Sigmoid colon (tissue), 7 donors: ENCODE results near the gene GTF3C1. TPM values are rescaled to one million over a fixed set of nuclear protein-coding genes. Genes with fewer than 3 reads are reported as not detected.

Source experiments
- DNase-seq: peaks from one replicate; pipeline ENCODE4 v3.0.0-alpha.2; 2019
- H3K27ac ChIP-seq, 4 donors: fragments of 200-600 bp; sonication (generic); one replicate each; pipeline ENCODE4 v1.5.1; 2016 to 2019; ENCODE audit warnings: mild to moderate bottlenecking in 1 of 4
- H3K27me3 ChIP-seq, 3 donors: fragments of 200-600 bp; sonication (generic); one replicate each; pipeline ENCODE4 v1.5.1; 2019; ENCODE audit warnings: mild to moderate bottlenecking in 1 of 3
- H3K36me3 ChIP-seq, 4 donors: fragments of 200-600 bp; sonication (generic); one replicate each; pipeline ENCODE4 v1.5.1; 2016 to 2019
- H3K4me1 ChIP-seq, 4 donors: fragments of 200-600 bp; sonication (generic); one replicate each; pipeline ENCODE4 v1.5.1; 2017 to 2019
- H3K4me3 ChIP-seq, 4 donors: fragments of 200-600 bp; sonication (generic); one replicate each; pipeline ENCODE4 v1.5.1; 2017 to 2019; ENCODE audit warnings: mild to moderate bottlenecking in 2 of 4, moderate library complexity in 1 of 4
- H3K9me3 ChIP-seq, 4 donors: fragments of 200-600 bp in 3 of 4; sonication (generic) in 3 of 4; one replicate each; pipeline versions ENCODE4 v1.5.1 to v1.6.1; 2013 to 2019
- CTCF ChIP-seq, 4 experiments: fragments of 450-650 bp in 3 of 4; fragments of 200-600 bp in 1 of 4; IDR thresholded peaks; one replicate each; pipeline ENCODE4 v1.5.1; 2016 to 2019; ENCODE audit warnings: antibody characterized with exemption in 4 of 4, mild to moderate bottlenecking in 3 of 4, moderate library complexity in 2 of 4
- EP300 ChIP-seq, 4 donors: sonication (generic); formaldehyde crosslinking; IDR thresholded peaks; one replicate each; pipeline ENCODE4 v1.6.1; 2017; ENCODE audit warnings: antibody characterized with exemption in 4 of 4
- POLR2A ChIP-seq, 2 donors: fragments of 450-650 bp; IDR thresholded peaks; one replicate each; pipeline ENCODE4 v1.6.1; 2016; ENCODE audit warnings: antibody characterized with exemption in 2 of 2, mild to moderate bottlenecking in 2 of 2, moderate library complexity in 2 of 2
- POLR2AphosphoS5 ChIP-seq, 4 donors: sonication (generic); formaldehyde crosslinking; IDR thresholded peaks; one replicate each; pipeline ENCODE4 v1.6.1; 2017; ENCODE audit warnings: antibody characterized with exemption in 4 of 4
- WGBS, 2 donors: extraction: QIAGEN DNeasy Blood & Tissue Kit; methylation state at CpG; one replicate each; pipeline ENCODE4 v1.1.7; 2013; 5-methylcytosine and 5-hydroxymethylcytosine counted together
- intact Hi-C: fragments of 100-400 bp; cut with DNase I; formaldehyde crosslinking; loops from one replicate; pipeline ENCODE4 v1.15.1; 2023
- polyA plus RNA-seq, 3 donors: library from polyadenylated mRNA; stranded (reverse); fragments of 200-250 nt; gene quantifications; one replicate each; pipeline ENCODE4 v1.2.3, GENCODE V29; 2013
- total RNA-seq, 4 donors: library from RNA; depleted of rRNA; stranded (reverse); fragments of >200 nt; gene quantifications; one replicate each; pipeline ENCODE4 v1.1.0, GENCODE V29; 2016
- donor health status: healthy with polysubstance abuse.
- donor health status: Bipolar disorder and iron deficiency.
- donor health status: healthy.

GTF3C1 gene
- total and polyA plus RNA-seq, 7 donors: 9.0 to 74.2 (median 37.5) TPM

DNA sequence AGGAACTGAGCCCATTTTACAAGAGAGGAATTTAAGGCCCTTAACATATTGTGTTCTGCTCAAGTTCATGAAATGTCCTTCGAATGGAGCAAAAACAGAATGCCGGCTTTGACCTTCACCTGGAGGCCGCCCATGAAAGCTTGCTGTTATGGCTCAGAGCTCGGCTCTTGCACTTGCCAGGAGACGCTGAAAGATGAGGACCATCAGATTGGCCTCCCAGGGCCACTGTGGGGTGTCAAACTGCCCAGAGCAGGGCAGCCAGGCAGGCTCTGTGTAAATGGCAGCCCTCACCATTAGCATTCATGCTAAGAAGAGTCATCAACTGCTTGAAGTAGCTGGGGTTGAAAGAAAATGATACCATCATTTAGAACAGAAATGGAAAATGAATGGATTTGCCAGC lies 108.4 kb downstream of the GTF3C1 start:
- DNase-seq: peak; percentile 32
- Histone ChIP-seq H3K4me1 (no peaks in the 10 kb centered on the region), H3K4me3 (no peak overlapping the region), H3K36me3 (no peaks in the 10 kb centered on the region), H3K9me3 (peaks cover 0 to 14% (median 6%) of the 10 kb centered on the region in 4 donors), H3K27me3 (no peaks in the 10 kb centered on the region), H3K27ac (no peak overlapping the region)
- 71 to 84% methylated on average over 5 of the region's 5 CpGs for WGBS, 2 donors
- no peak for TF ChIP-seq EP300 (IDR thresholded peaks at IDR 0.05)
- no peak for TF ChIP-seq CTCF (IDR thresholded peaks at IDR 0.05)
- no peak for TF ChIP-seq POLR2A (IDR thresholded peaks at IDR 0.05)
- no peak for TF ChIP-seq POLR2AphosphoS5 (IDR thresholded peaks at IDR 0.05)
- intact Hi-C loops: no loop called here

DNA sequence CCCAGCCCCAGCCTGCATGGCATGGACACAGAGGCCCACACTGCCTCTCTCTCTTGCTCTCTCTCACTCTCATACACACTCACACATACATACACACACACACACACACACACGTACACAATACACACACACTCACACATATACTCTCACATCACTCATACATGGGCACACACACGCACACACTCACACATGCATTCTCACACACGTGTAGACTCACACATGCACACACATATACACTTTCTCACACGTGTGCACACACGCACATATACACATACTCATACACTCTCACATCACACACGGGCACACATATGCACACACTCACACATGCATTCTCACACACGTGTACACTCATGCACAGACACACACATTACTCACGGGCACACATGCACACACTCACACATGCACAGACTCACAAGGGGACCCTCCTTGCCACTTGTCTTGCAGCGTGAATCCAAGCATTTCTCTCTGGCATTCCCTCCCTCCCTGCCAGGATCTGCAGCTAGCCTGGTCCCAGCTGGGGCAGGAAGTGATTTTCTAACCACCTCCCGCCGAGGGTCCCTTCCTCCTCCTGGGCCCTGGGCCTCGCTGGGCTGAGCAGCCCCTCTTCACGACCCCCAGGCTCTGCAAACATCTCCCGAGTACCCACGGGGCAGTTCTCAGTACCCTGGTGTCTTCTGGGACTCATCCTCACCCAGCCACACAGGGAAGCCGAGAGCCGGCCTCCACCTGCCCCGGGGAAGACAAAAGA lies 110.3 kb downstream of the GTF3C1 start:
- DNase-seq: peak; percentile 29
- intact Hi-C loops: no loop called here

DNA sequence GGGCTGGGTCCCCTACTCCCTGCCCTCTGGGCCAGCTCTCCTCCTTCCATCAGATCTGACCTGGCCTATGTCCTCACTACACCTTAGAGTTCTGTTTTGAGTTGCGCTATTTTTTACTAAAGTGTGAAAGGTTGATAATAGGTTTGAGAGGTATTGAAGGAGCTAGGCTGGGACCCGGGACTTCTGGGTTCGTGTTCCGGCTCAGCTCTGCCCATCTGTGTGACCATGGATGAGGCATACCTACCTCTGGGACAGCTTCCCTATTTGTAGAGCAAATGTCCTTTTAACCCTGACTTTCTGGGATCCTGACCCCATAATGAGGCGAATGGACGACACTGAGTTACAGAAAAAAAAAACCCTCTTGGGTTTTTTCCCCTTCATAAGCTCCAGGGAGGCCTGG lies 111.8 kb downstream of the GTF3C1 start:
- no peak overlapping the region for H3K27ac ChIP-seq
- no peak overlapping the region for H3K4me3 ChIP-seq
- TF ChIP-seq POLR2A (IDR thresholded peaks at IDR 0.05): no peak
- TF ChIP-seq EP300 (IDR thresholded peaks at IDR 0.05): no peak
- TF ChIP-seq CTCF (IDR thresholded peaks at IDR 0.05): no peak
- no peak for TF ChIP-seq POLR2AphosphoS5 (IDR thresholded peaks at IDR 0.05)
- WGBS, 2 donors: 89% methylated on average over 6 of the region's 6 CpGs
- peaks cover 0 to 7% (median 0%) of the 10 kb centered on the region in 3 donors for H3K27me3 ChIP-seq
- no peaks in the 10 kb centered on the region for H3K9me3 ChIP-seq
- no peaks in the 10 kb centered on the region for H3K36me3 ChIP-seq
- peak; percentile 30 for DNase-seq
- H3K4me1 ChIP-seq: no peaks in the 10 kb centered on the region
- intact Hi-C loops: no loop called here

More for the DNA sequence above, 110.3 kb downstream of the GTF3C1 start:
- Histone ChIP-seq H3K4me1 (no peaks in the 10 kb centered on the region), H3K27ac (no peak overlapping the region), H3K9me3 (peaks cover 0 to 7% (median 2%) of the 10 kb centered on the region in 4 donors), H3K27me3 (no peaks in the 10 kb centered on the region), H3K36me3 (no peaks in the 10 kb centered on the region), H3K4me3 (no peak overlapping the region)
- no peak for TF ChIP-seq EP300 (IDR thresholded peaks at IDR 0.05)
- TF ChIP-seq CTCF (IDR thresholded peaks at IDR 0.05): no peak
- TF ChIP-seq POLR2AphosphoS5 (IDR thresholded peaks at IDR 0.05): no peak
- no peak for TF ChIP-seq POLR2A (IDR thresholded peaks at IDR 0.05)
- WGBS, 2 donors: 71 to 72% methylated on average over 18 of the region's 18 CpGs

DNA sequence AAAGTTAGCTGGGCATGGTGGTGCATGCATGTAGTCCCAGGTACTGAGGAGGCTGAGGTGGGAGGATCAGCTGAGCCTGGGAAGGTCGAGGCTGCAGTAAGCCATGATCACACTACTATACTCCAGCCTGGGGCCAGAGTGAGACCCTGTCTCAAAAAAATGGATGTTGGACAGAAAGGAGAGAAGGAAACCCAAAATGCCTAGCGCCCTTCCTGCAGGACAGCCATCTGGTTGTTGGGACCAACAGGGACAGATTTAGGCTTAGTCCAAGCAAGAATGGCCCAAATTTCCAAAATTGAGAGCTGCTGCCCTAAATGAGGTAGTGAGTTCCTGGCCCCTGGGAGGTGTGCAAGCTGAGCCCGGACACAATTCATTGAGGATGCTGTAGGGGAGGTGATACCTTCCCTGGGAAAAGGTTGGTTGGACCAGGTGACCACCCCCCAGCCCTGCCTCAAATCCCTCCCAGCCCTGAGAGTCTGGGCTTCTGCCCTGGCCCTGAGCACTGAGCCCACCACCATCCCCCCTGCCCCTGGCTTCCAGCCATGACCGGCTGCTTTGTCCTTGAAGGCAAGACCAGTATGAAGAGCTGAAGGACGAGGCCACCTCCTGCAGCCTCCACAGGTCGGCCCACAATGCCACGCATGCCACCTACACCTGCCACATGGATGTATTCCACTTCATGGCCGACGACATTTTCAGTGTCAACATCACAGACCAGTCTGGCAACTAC lies 112.6 kb downstream of the GTF3C1 start:
- Histone ChIP-seq H3K27me3 (peaks cover 0 to 7% (median 0%) of the 10 kb centered on the region in 3 donors), H3K4me3 (no peak overlapping the region), H3K36me3 (no peaks in the 10 kb centered on the region), H3K9me3 (no peaks in the 10 kb centered on the region), H3K27ac (no peak overlapping the region), H3K4me1 (no peaks in the 10 kb centered on the region)
- peak; percentile 55 for DNase-seq
- TF ChIP-seq CTCF (IDR thresholded peaks at IDR 0.05) (no peak), POLR2AphosphoS5 (IDR thresholded peaks at IDR 0.05) (no peak), EP300 (IDR thresholded peaks at IDR 0.05) (no peak), POLR2A (IDR thresholded peaks at IDR 0.05) (no peak)
- intact Hi-C loops: no loop called here
- 73 to 89% methylated on average over 9 of the region's 9 CpGs for WGBS, 2 donors
